T-helper 2 cell (primary cell): ENCODE data around the gene STAC.
"Not testable (repeated sequence)": the region's sequence is repeated elsewhere in the genome, so short reads cannot be mapped to it uniquely, and the experiment has no call there.

Source experiments
- DNase-seq, 5 experiments: peaks; one replicate each; pipeline versions ENCODE4 v3.0.0 to v3.0.0-alpha.2; 2012 to 2022

The STAC gene

GRCh38 chr3:36482256-36482655 lies 102.0 kb downstream of the STAC start:
- DNase-seq = no peak

- DNase-seq = no peak
Measured at GRCh38 chr3:36482880-36483279, 102.6 kb downstream of the STAC start.

- DNase-seq = no peak
Measured at GRCh38 chr3:36483709-36484108, 103.4 kb downstream of the STAC start.

- DNase-seq = no peak
Measured at GRCh38 chr3:36484386-36484785, 104.1 kb downstream of the STAC start.

- no peak for DNase-seq
Measured at GRCh38 chr3:36486009-36486795, 105.9 kb downstream of the STAC start.

- no peak for DNase-seq
Measured at GRCh38 chr3:36487616-36488015, 107.3 kb downstream of the STAC start.

GRCh38 chr3:36488077-36488789 lies 107.9 kb downstream of the STAC start:
- no peak for DNase-seq

GRCh38 chr3:36489101-36489500 lies 108.8 kb downstream of the STAC start:
- DNase-seq = no peak

- DNase-seq = no peak
Measured at GRCh38 chr3:36489679-36490425, 109.5 kb downstream of the STAC start.

GRCh38 chr3:36493051-36493450 lies 112.7 kb downstream of the STAC start:
- DNase-seq = no peak

GRCh38 chr3:36494461-36495109 lies 114.3 kb downstream of the STAC start:
- no peak for DNase-seq

- DNase-seq = no peak
Measured at GRCh38 chr3:36496684-36497633, 116.7 kb downstream of the STAC start.

- not testable (repeated sequence) for DNase-seq
Measured at GRCh38 chr3:36500053-36500452, 119.7 kb downstream of the STAC start.

- no peak for DNase-seq
Measured at GRCh38 chr3:36501616-36502015, 121.3 kb downstream of the STAC start.

GRCh38 chr3:36505393-36505792 lies 125.1 kb downstream of the STAC start:
- no peak for DNase-seq

- DNase-seq = no peak
Measured at GRCh38 chr3:36511791-36512486, 131.6 kb downstream of the STAC start.

- DNase-seq = no peak
Measured at GRCh38 chr3:36512555-36512954, 132.3 kb downstream of the STAC start.

GRCh38 chr3:36514171-36514570 lies 133.9 kb downstream of the STAC start:
- no peak for DNase-seq

GRCh38 chr3:36519682-36520081 lies 139.4 kb downstream of the STAC start:
- no peak for DNase-seq

- DNase-seq = no peak
Measured at GRCh38 chr3:36520241-36521006, 140.1 kb downstream of the STAC start.
